Endothelial cell of umbilical vein (primary cell): ENCODE data around the gene DCHS1. TPM values are rescaled to one million over a fixed set of nuclear protein-coding genes. Genes with fewer than 3 reads are reported as not detected.

ENCODE experiments used
- BruUV-seq: library from RNA; stranded (reverse); fragments of 400-500 nt; replicated peaks from 2 replicates; lab custom pipeline; 2021; lab: Mats Ljungman, UMichigan
- CTCF ChIA-PET: fragments of 300-600, 350-600 bp; sonication (Branson Sonifier 250); formaldehyde crosslinking; loops from one replicate; lab custom pipeline; 2021; ENCODE audit warnings: antibody characterized with exemption, inconsistent platforms; lab: Charles Lee
- POLR2A ChIA-PET: fragments of 300-600, 350-600 bp; sonication (Branson Sonifier 250); formaldehyde crosslinking; loops from one replicate; lab custom pipeline; 2021; ENCODE audit warnings: antibody characterized with exemption, inconsistent platforms; lab: Charles Lee
- DNase-seq: peaks from one replicate; pipeline ENCODE4 v3.0.0-alpha.2; 2011; ENCODE audit warnings: low read depth, low spot score
- FAIRE-seq: peaks from 2 replicates; lab custom pipeline; 2011; peaks lifted over from hg19 to GRCh38; lab: Jason Lieb, UNC
- H2AFZ ChIP-seq: 2 replicates; pipeline ENCODE4 v1.6.0; 2012; ENCODE audit warnings: low read depth, low read length, control low read depth, inconsistent platforms
- H3K27ac ChIP-seq: 2 replicates; pipeline ENCODE4 v1.5.1; 2011; ENCODE audit warnings: low read depth, mild to moderate bottlenecking, control low read depth, low read length, moderate library complexity; ENCODE audit not compliant: insufficient read depth
- H3K27me3 ChIP-seq, 2 experiments: 2 replicates each; pipeline versions ENCODE4 v1.6.0 to v1.6.1; 2011; ENCODE audit warnings: low read length in 2 of 2, mixed read lengths in 1 of 2; ENCODE audit not compliant: control insufficient read depth in 2 of 2, insufficient read depth in 2 of 2
- H3K36me3 ChIP-seq, 2 experiments: 2 replicates in 1 of 2; 3 replicates in 1 of 2; pipeline ENCODE4 v1.5.1; 2011; ENCODE audit warnings: low read length in 2 of 2, mild to moderate bottlenecking in 1 of 2, moderate library complexity in 1 of 2; ENCODE audit not compliant: control insufficient read depth in 2 of 2, insufficient read depth in 2 of 2; ENCODE audit errors: extremely low read depth in 1 of 2
- H3K4me1 ChIP-seq: 3 replicates; pipeline ENCODE4 v1.5.1; 2011; ENCODE audit warnings: mild to moderate bottlenecking, low read length; ENCODE audit not compliant: control insufficient read depth, insufficient read depth; ENCODE audit errors: extremely low read depth
- H3K4me2 ChIP-seq: 2 replicates; pipeline ENCODE4 v1.6.1; 2011; ENCODE audit warnings: low read length, control low read depth, mixed read lengths; ENCODE audit not compliant: insufficient read depth
- H3K4me3 ChIP-seq, 3 experiments: fragments of 200-600 bp in 1 of 3; sonication (generic), shearing (Covaris generic) in 1 of 3; replicated peaks in 1 of 3; 2 replicates each; pipeline ENCODE4 v1.5.1; 2011 to 2016; ENCODE audit warnings: control low read depth in 3 of 3, low read length in 3 of 3, mild to moderate bottlenecking in 2 of 3, inconsistent platforms in 1 of 3, low read depth in 1 of 3, moderate library complexity in 1 of 3; ENCODE audit not compliant: insufficient read depth in 1 of 3
- H3K79me2 ChIP-seq: 2 replicates; pipeline ENCODE4 v1.6.0; 2012; ENCODE audit warnings: low read length, inconsistent platforms; ENCODE audit not compliant: control insufficient read depth, insufficient read depth
- H3K9ac ChIP-seq: replicated peaks from 2 replicates; pipeline ENCODE3; 2011; ENCODE audit warnings: low read length, control low read depth; ENCODE audit not compliant: insufficient read depth; ENCODE audit errors: extremely low read depth
- H3K9me1 ChIP-seq: replicated peaks from 3 replicates; pipeline ENCODE4 v1.6.0; 2011; ENCODE audit warnings: mild to moderate bottlenecking, low read length; ENCODE audit not compliant: control insufficient read depth, insufficient read depth; ENCODE audit errors: extremely low read depth
- H3K9me3 ChIP-seq: replicated peaks from 2 replicates; pipeline ENCODE4 v1.5.1; 2012; ENCODE audit warnings: low read length, inconsistent platforms; ENCODE audit not compliant: control insufficient read depth, insufficient read depth
- H4K20me1 ChIP-seq: replicated peaks from 2 replicates; pipeline ENCODE3; 2011; ENCODE audit warnings: mild to moderate bottlenecking, low read length; ENCODE audit not compliant: control insufficient read depth, insufficient read depth; ENCODE audit errors: extremely low read depth
- EZH2 ChIP-seq: IDR thresholded peaks from 2 replicates; pipeline ENCODE4 v1.6.1; 2012; ENCODE audit warnings: borderline replicate concordance, low read depth, mild to moderate bottlenecking, moderate library complexity, low read length, inconsistent platforms; ENCODE audit not compliant: severe bottlenecking
- GATA2 ChIP-seq: IDR thresholded peaks from 2 replicates; pipeline ENCODE4 v1.7.0; 2011; ENCODE audit warnings: low read depth, mild to moderate bottlenecking, moderate library complexity, mixed read lengths, low read length; ENCODE audit not compliant: insufficient read length, insufficient read depth
- MAX ChIP-seq: IDR thresholded peaks from 2 replicates; pipeline ENCODE4 v1.6.1; 2011; ENCODE audit not compliant: insufficient read depth, insufficient read length
- MYC ChIP-seq: IDR thresholded peaks from one replicate; pipeline ENCODE4 v1.6.1; 2011; ENCODE audit warnings: mild to moderate bottlenecking, low read depth, low read length
- POLR2A ChIP-seq: IDR thresholded peaks from 2 replicates; pipeline ENCODE4 v1.6.1; 2012; ENCODE audit warnings: low read depth, mild to moderate bottlenecking, control low read depth, low read length
- POLR2AphosphoS5 ChIP-seq: IDR thresholded peaks from 2 replicates; pipeline ENCODE4 v1.6.1; 2012; ENCODE audit warnings: low read depth, mild to moderate bottlenecking, control low read depth, low read length, moderate library complexity; ENCODE audit not compliant: insufficient read depth
- dilution Hi-C: fragments of 300-500 bp; cut with MboI; formaldehyde crosslinking; loops from one replicate; pipeline ENCODE4 v1.15.0; 2019; ENCODE audit warnings: low sequenced_read_pairs; ENCODE audit not compliant: extremely low pct_ligation_motif_present
- intact Hi-C: fragments of 100-400 bp; cut with micrococcal nuclease; formaldehyde crosslinking; loops from one replicate; pipeline ENCODE4 v1.10.0; 2022
- polyA plus RNA-seq, 4 experiments: library from polyadenylated mRNA; depleted of rRNA in 3 of 4; stranded (reverse) in 3 of 4; unstranded in 1 of 4; fragments of >200 nt; gene quantifications; 2 replicates each; pipeline versions ENCODE4 v1.2.1 to v1.2.3, GENCODE V29; 2011 to 2012; ENCODE audit warnings: missing spikeins in 1 of 4
- total RNA-seq: library from RNA; stranded (reverse); gene quantifications from 2 replicates; pipeline ENCODE4 v1.2.3, GENCODE V29; 2021

Gene DCHS1
- total and polyA plus RNA-seq, 2 donors (not counting 3 experiments of a cell fraction or from before 2014, with no cell fraction given): 56.2 to 73.0 TPM

- Histone ChIP-seq H3K4me3 (no peak overlapping the region), H3K9me3 (no peaks in the 10 kb centered on the region), H2AFZ (no peak overlapping the region), H3K27ac (no peak overlapping the region), H3K4me2 (no peak overlapping the region), H3K36me3 (peaks cover 2 to 51% of the 10 kb centered on the region in 2 experiments), H3K9me1 (no peaks in the 10 kb centered on the region), H4K20me1 (no peaks in the 10 kb centered on the region), H3K79me2 (peaks cover 2% of the 10 kb centered on the region), H3K9ac (no peak overlapping the region), H3K27me3 (no peaks in the 10 kb centered on the region), H3K4me1 (peaks cover 34% of the 10 kb centered on the region)
- POLR2A ChIA-PET: interaction anchor here (0.9 to 1.0 kb wide), 2 partner anchors 14 to 51 kb away, joined by 3 to 4 read pairs; partner anchors contain the start of gene MRPL17
- dilution Hi-C loops (no loop called here), intact Hi-C loops (no loop called here)
- no peak for TF ChIP-seq POLR2AphosphoS5
- TF ChIP-seq POLR2A: no peak
- no peak for TF ChIP-seq MYC
- TF ChIP-seq GATA2: no peak
- DNase-seq (no peak), FAIRE-seq (no peak)
- CTCF ChIA-PET: interaction anchor here (1.0 to 1.7 kb wide), 4 partner anchors 35 to 101 kb away, joined by 3 to 4 read pairs (median 3); no protein-coding TSS in a partner anchor
- BruUV-seq: no TSS peak
Measured at GRCh38 chr11:6632116-6633073, 23.2 kb downstream of the DCHS1 start.

DNA sequence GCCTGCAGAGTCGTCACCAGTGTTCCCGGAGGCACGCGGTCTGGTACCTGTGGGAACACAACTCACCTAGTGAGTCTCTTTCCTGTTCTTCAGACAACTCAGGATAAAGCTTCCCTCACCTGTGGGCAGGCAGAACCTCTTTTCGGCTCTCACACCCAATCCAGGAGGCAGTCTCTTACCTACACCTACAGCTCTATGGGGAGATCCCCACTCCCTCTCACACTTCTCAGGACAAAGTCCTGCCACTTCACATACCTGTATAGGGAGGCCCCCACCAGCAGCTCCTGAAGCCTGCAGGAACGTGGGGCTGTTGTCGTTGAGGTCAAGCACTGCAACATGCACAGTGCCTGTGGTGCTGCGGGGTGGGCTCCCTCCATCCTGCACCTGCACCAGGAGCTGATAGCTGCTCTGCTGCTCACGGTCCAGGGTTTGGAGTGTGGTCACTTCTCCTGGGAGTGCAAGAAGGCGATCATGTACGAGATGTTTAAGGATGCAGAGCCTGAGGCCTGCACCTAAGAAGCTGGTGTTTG lies 24.2 kb downstream of the DCHS1 start:
- intact Hi-C loops (no loop called here), dilution Hi-C loops (no loop called here)
- DNase-seq: no peak
- Histone ChIP-seq H3K9me1 (no peaks in the 10 kb centered on the region), H3K9me3 (no peaks in the 10 kb centered on the region), H3K4me2 (no peak overlapping the region), H4K20me1 (no peaks in the 10 kb centered on the region), H3K36me3 (peaks cover 2 to 60% of the 10 kb centered on the region in 2 experiments), H3K9ac (no peak overlapping the region), H3K27me3 (no peaks in the 10 kb centered on the region), H3K4me1 (peaks cover 24% of the 10 kb centered on the region), H3K27ac (no peak overlapping the region), H3K79me2 (no peaks in the 10 kb centered on the region), H3K4me3 (no peak overlapping the region), H2AFZ (no peak overlapping the region)
- CTCF ChIA-PET: interaction anchor here (0.7 to 1.4 kb wide), 4 partner anchors 10 to 100 kb away, joined by 3 to 4 read pairs (median 3); partner anchors contain the start of gene TPP1
- FAIRE-seq: no peak
- BruUV-seq: no TSS peak
- TF ChIP-seq MAX: no peak
- no peak for TF ChIP-seq GATA2
- TF ChIP-seq POLR2A: no peak
- no peak for TF ChIP-seq POLR2AphosphoS5
- no peak for TF ChIP-seq EZH2
- POLR2A ChIA-PET: interaction anchor here (0.9 to 1.0 kb wide), 2 partner anchors 13 to 52 kb away, joined by 3 to 4 read pairs; partner anchors contain the start of gene MRPL17
